ENCODE measurements around the gene IL34.
"Not testable (repeated sequence)": the region's sequence is repeated elsewhere in the genome, so short reads cannot be mapped to it uniquely, and the experiment has no call there.

The IL34 gene

GRCh38 chr16:70646260-70647241, at the start of gene IL34:
Gene IL34 (plus strand): TSS chr16:70646559. CDS start chr16:70646948, 389 bp downstream.
- no peak for DNase-seq

DNA sequence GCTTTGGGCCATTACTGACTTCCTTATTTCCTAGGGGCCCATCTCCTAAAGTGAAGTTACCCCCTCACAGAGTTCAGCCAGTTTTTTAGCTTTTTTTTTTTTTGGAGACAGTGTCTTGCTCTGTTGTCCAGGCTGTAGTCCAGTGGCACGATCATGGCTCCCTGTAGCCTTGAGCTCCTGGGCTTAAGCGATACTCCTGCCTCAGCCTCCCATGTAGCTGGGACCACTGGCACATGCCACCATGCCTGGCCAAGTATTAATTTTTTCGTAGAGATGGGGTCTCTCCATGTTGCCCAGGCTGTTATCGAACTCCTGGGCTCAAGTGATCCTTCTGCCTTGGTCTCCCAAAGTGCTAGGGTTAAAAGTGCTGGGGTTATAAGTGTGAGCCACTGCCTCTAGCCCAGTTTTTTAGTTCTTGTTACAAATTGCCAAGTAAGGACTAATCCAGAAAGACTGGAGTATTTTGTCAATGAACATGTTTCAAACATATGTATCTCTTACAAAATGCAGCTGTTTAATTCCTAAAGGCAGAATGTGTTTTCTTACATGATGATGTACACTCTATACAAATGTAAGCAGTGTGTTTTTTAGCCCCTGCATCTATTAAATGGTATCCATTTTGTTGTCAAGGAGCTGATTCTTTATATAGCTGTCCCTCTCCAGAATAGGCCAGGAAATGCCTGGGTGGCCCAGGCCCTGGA, 49.1 kb upstream of the IL34 start:
- DNase-seq: no peak

DNA sequence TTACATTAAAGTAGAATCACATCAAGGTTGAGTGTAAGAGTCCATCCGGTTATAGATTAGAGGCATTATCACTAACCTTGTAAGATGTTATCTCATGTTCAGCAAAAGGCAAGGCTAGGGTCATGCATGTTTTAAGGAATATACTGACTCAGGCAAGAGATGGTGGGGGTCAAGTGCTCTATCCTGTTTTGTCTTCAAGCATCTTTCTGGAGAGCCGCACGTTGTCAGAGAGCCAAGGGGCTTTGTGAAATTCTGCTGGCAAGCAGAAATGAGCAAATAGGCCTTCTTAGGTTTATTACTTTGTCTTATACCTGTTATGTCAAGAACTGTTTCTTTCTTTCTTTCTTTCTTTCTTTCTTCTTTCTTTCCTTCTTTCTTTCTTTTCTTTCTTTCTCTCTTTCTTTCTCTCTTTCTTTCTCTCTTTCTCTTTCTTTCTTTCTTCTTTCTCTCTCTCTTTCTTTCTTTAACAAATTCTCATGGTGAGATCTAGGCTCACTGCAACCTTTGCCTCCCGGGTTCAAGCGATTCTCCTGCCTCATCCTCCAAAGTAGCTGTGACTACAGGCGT, 47.3 kb upstream of the IL34 start:
- DNase-seq: no peak

DNA sequence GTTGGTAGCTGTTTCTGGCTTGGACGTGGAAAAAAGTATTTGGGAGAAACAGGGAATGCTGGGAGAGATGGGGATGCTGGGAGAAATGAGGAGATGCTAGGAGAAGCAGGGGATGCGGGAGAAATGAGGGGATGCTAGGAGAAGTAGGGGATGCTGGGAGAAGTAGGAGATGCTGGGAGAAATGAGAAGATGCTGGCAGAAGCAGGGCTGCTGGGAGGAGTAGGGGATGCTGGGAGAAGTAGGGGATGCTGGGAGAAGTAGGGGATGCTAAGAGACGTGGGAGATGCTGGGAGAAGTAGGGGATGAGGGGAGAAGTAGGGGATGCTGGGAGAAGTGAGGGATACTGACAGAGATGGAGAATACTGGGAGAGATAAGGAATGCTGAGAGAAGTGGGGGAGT, 45.6 kb upstream of the IL34 start:
- no peak for DNase-seq

- no peak for DNase-seq
Observed at GRCh38 chr16:70601576-70602575, 44.5 kb upstream of the IL34 start.

- no peak for DNase-seq
Observed at GRCh38 chr16:70602831-70603230, 43.5 kb upstream of the IL34 start.

DNA sequence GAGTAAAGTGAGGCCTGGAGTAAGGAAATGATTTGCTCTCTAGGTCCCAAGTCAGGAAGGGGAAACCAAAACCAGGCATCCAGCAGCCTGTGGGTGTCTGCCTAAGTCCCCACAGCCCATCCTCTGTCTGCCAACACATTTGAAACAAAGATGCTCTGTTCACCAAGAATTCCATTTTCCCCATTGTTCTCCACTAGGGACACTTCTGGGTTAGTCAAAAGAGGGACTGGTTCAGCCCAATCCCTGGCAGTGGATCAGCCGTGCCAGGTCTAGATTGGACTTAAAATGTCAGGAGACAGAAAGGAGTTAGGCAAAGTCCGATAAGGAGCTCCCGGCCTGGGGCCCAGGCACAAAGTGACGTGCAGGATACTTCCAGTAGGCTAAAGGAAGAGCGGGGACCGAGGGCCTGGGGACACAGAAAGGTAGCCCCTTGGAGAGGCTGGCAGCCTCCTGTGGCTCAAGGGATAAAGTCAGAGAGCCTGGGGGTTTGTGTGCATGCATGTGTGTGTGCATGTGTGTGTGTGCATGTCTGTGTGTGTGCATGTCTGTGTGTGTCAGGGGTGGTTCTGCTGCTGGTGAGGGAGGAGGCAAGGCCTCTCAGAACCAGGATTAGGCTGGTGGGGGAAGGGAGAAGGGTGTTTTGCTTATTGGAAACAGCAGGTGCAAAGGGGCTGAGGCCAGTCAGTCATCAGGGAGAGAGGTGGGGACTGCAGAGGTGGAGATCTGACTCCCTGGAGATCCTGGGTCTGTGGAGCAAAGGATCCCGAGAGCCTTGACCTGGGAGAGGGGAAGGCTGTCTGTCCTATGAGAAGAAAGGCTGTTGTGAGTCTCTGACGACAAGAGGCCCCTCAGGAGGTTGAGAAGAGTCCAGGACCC, 41.7 kb upstream of the IL34 start:
- DNase-seq: no peak

DNA sequence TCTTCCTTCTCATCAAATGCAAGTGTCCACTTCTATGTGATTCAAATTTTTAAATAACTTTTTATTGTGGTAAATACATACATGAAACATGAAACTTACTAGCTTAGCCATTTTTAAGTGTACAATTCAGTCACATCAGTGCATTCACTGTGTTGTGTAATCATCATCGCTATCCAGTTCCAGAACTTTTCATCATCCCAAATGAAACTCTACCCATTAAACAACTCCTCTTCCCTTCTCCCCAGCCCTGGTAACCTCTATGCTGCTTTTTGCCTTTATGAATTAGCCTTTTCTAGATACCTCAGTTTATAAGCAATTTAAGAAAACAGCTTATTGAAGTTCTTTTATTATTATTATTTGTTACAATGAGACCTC, 41.1 kb upstream of the IL34 start:
- no peak for DNase-seq

GRCh38 chr16:70608521-70608920, 37.8 kb upstream of the IL34 start:
- no peak for DNase-seq

GRCh38 chr16:70610273-70611223, 35.8 kb upstream of the IL34 start:
- DNase-seq: no peak

DNA sequence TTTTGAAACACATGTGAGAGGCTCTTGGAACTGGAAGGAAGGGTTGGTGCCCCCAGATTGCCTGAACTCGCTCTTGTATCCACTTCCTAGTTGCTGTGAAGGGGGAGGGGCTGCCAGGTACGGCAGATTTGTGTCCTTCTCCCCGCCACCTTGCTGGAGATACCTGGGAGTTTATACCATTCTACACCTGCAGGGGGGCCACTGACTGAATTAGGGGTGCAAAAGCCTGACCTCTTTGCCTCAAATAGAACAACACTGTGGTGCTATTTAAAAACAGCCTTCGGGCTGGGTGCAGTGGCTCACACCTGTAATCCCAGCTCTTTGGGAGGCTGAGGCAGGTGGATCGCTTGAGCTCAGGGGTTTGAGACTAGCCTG, 35.1 kb upstream of the IL34 start:
- no peak for DNase-seq

GRCh38 chr16:70611785-70612303, 34.5 kb upstream of the IL34 start:
- no peak for DNase-seq

DNA sequence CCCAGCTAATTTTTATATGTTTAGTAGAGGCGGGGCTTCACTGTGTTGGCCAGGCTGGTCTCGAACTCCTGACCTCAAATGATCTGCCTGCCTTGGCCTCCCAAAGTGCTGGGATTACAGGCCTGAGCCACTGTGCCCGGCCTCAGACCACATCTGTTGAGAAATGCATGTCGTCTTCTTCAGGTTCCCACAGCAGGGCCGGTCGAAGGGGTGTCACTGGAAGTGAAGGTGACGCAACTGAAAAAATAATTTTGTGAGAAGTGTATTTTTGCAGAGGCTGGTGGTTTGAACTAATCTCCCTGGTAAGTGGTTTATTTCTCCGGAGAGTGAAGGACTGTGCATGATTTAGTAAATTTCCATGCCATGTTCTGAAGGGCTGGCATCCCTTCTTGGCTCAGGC, 33.4 kb upstream of the IL34 start:
- no peak for DNase-seq

DNA sequence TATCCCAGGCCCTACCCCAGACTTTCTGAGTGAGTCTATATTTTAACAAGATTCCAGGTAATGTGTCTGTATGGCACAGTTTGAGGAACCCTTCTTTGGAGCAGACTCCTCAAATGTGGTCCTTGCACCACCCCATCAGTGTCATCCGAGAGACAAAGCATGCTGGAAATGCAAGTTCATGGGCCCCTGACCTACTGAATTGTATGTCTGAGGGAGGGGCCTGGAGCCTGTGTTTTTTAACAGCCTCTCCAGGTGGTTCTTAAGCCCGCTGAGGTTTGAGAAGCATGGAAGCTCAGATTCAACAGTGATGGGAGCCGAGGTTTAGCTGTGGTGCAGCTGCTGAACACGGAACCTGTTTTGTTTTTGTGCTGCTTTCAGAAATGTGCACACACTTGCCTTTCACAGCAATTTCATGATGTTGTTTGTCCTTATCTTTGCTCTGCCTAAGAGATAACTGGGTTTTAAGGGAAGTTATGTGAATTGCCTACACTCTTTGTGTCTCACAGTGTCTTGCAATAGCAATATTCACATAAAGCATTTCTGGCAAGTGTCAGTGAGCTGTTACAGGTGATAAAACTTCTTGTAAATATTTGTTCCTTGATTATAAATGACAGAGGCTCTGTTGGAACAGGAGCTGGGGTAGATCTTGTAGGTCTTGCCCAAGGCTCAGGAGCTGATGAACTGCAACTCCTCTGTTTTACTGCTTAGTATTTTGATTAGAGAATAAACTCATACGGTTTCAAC, 32.0 kb upstream of the IL34 start:
- no peak for DNase-seq

GRCh38 chr16:70615945-70616344, 30.4 kb upstream of the IL34 start:
- DNase-seq: no peak

DNA sequence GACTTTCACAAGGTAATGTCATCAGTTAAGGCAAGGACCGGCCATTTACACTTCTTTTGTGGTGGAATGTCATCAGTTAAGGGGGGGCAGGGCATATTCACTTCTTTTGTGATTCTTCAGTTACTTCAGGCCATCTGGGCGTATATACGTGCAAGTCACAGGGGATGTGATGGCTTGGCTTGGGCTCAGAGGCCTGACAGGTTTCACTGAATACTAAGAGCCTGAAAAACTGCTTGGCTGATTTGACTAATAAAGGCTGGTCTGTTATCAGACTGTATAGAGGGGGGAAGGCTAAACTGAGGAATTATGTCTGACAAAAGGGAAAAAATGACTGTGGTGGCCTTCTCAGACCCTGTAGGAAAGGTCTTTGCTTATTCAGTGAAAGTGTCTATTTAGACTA, 24.5 kb upstream of the IL34 start:
- DNase-seq: not testable (repeated sequence)

DNA sequence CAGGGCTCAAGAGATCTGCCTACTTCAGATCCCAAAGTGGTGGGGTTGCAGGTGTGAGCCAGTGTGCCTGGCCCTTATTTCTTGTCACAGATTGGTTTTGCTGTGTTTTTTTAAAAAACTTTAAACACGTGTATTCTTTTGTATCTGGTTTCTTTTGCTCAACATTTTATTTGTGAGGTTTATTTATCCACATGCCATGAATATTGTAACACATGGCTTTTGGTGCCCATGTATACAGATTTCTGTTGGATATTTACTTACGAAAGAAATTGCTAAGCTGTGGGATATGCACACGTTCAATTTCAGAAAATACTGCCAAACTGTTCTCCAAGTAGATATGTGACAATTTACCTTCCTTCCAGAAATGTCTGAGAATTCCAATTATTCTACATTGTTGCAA, 18.7 kb upstream of the IL34 start:
- no peak for DNase-seq

GRCh38 chr16:70630960-70631745, 15.2 kb upstream of the IL34 start:
- no peak for DNase-seq

DNA sequence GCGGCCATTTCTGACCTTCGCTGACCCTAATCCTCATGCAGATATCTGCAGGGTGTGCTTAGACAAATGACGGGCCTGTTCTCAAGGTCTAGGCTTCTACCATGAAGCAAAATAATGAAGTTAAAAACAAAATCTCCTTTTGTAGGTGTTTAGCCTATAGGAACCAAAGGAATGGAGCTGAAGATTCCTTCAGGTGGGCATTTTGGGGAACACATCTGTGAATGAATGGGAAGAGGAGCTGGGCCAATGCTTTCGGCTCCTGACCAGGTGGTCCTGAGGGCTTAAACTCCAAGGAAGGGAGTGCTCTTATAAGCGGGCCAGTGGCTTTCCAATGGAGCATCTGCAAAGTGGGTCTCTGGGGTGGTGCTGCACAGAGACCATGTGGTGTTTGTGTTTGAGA, 14.1 kb upstream of the IL34 start:
- DNase-seq: no peak

Data from CD4-positive, alpha-beta T cell treated with Interleukin-21 for 1 hour (primary cell).